ENCODE measurements around the gene FN1.
A peak's percentile ranks its signal among the peaks of the same experiment; 100 is the strongest.

DNA sequence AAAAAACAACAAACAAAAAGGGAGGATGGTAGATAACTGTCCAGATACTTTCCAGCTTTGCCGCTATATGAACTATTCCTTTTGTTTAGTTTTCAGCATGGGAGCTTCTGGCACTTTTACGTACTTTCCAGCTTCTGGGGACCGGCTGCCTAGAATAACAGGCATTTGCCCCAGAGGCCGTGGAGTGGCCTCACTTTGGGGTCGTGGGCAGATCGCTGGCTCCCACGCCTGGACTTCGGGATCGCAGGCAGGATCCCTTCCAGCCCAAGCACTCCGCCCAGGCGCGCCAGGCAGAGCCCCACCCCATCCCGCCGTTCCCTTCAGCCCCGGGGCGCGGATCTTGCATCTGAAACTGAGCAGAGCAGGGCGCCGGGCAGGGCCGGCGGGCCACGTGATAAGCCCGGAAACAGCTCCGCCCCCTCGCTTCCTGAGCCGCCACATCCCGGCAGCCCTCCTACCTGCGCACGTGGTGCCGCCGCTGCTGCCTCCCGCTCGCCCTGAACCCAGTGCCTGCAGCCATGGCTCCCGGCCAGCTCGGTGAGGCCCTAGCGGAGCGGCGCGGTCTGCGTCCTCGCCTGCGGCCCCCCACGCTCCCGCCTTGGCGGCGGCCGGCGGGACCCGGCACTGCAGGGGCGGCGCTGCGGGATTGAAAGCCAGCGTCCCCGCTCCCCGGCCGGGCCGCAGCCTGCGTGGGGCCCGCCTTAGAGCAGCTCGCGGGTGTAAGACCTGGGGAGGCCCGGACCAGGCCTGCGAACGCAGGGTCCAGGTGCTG, 124.1 kb downstream of the FN1 start, which contains the start of gene ATIC:
- TF ChIP-seq TAF1 (IDR thresholded peaks at IDR 0.05; ENCODE audit: low read depth, low read length) (peak; percentile 82), POLR2A (IDR thresholded peaks at IDR 0.05; ENCODE audit: low read depth, low read length) (peak; percentile 82), POLR2AphosphoS5 (IDR thresholded peaks at IDR 0.05; ENCODE audit: low read depth, low read length) (peak; percentile 87)

Measured in GM12891 (cell line).